HFFc6 (cell line): ENCODE measurements around the gene PLD1. TPM values are rescaled to one million over a fixed set of nuclear protein-coding genes. Genes with fewer than 3 reads are reported as not detected.
"Not testable (repeated sequence)": the region's sequence is repeated elsewhere in the genome, so short reads cannot be mapped to it uniquely, and the experiment has no call there.

Experiments used
- DNase-seq: peaks from one replicate; pipeline ENCODE4 v3.0.0-alpha.2; 2018
- H3K27ac Mint-ChIP-seq: 2 replicates; pipeline ENCODE4 v1.8.0; 2020; ENCODE audit warnings: mild to moderate bottlenecking, mixed read lengths
- H3K27me3 Mint-ChIP-seq: 2 replicates; pipeline ENCODE4 v1.8.0; 2021; ENCODE audit warnings: mild to moderate bottlenecking, moderate library complexity, mixed read lengths; ENCODE audit not compliant: insufficient read depth
- H3K36me3 Mint-ChIP-seq: 2 replicates; pipeline ENCODE4 v1.8.0; 2021; ENCODE audit warnings: low read depth, mixed read lengths
- H3K4me1 Mint-ChIP-seq: 2 replicates; pipeline ENCODE4 v1.8.0; 2020; ENCODE audit warnings: low read depth, mixed read lengths
- H3K4me3 Mint-ChIP-seq: 2 replicates; pipeline ENCODE4 v1.8.0; 2020; ENCODE audit warnings: mild to moderate bottlenecking, moderate library complexity, mixed read lengths
- H3K9me3 Mint-ChIP-seq: 2 replicates; pipeline ENCODE4 v1.8.0; 2020; ENCODE audit warnings: mild to moderate bottlenecking, mixed read lengths
- CTCF ChIP-seq: fragments of 200-600 bp; sonication (generic); IDR thresholded peaks from 2 replicates; pipeline ENCODE4 v1.5.0; 2021; ENCODE audit warnings: antibody characterized with exemption, mild to moderate bottlenecking
- total RNA-seq, 6 experiments: library from RNA; stranded (reverse); fragmentation: NEBNext Ultra II Directional; extraction: Animal tissue kit (Norgen Biotek cat#: 25700); gene quantifications; 2 replicates in 1 of 6; 3 replicates in 5 of 6; pipeline ENCODE4 v1.2.3, GENCODE V29; 2021

The PLD1 gene
- total RNA-seq, 6 experiments from 2014 or later = 4.1 to 6.0 (median 5.3) TPM

DNA sequence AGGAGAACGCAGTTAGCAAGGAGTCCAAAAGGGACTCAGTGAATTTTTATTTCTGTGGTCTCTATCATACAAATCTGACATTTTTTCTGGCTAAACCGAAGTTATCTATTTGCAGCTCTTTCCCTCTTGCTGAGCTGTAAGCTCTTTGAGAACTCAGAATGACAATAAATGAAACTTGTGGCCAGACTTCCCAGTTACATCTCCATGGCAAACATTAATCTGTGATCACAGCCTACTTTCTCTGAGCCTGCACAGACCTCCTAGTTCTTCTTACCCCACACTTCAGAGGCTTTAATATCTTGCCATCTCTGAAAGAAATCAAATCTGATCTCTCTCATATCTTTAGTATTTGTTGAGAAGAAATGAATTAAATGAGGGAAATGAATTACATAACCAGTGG is 58.0 kb downstream of the PLD1 start:
- TF ChIP-seq CTCF = no peak
- peaks cover 13% of the 10 kb centered on the region for H3K4me1 Mint-ChIP-seq
- no peak overlapping the region for H3K27ac Mint-ChIP-seq
- H3K9me3 Mint-ChIP-seq = no peaks in the 10 kb centered on the region
- DNase-seq = no peak
- no peaks in the 10 kb centered on the region for H3K36me3 Mint-ChIP-seq
- H3K27me3 Mint-ChIP-seq = peaks cover 2% of the 10 kb centered on the region
- no peak overlapping the region for H3K4me3 Mint-ChIP-seq

GRCh38 chr3:171749124-171749523 is 61.2 kb downstream of the PLD1 start:
- peaks cover 4% of the 10 kb centered on the region for H3K27me3 Mint-ChIP-seq
- no peak overlapping the region for H3K4me3 Mint-ChIP-seq
- TF ChIP-seq CTCF = no peak
- no peak overlapping the region for H3K27ac Mint-ChIP-seq
- H3K9me3 Mint-ChIP-seq = no peaks in the 10 kb centered on the region
- no peak for DNase-seq
- peaks cover 13% of the 10 kb centered on the region for H3K4me1 Mint-ChIP-seq
- no peaks in the 10 kb centered on the region for H3K36me3 Mint-ChIP-seq

- Mint-ChIP-seq H3K9me3 (no peaks in the 10 kb centered on the region), H3K36me3 (no peaks in the 10 kb centered on the region), H3K27ac (no peak overlapping the region), H3K27me3 (peaks cover 7% of the 10 kb centered on the region), H3K4me3 (no peak overlapping the region), H3K4me1 (peaks cover 13% of the 10 kb centered on the region)
- no peak for TF ChIP-seq CTCF
- no peak for DNase-seq
Observed at GRCh38 chr3:171748064-171748924, 62.0 kb downstream of the PLD1 start.

DNA sequence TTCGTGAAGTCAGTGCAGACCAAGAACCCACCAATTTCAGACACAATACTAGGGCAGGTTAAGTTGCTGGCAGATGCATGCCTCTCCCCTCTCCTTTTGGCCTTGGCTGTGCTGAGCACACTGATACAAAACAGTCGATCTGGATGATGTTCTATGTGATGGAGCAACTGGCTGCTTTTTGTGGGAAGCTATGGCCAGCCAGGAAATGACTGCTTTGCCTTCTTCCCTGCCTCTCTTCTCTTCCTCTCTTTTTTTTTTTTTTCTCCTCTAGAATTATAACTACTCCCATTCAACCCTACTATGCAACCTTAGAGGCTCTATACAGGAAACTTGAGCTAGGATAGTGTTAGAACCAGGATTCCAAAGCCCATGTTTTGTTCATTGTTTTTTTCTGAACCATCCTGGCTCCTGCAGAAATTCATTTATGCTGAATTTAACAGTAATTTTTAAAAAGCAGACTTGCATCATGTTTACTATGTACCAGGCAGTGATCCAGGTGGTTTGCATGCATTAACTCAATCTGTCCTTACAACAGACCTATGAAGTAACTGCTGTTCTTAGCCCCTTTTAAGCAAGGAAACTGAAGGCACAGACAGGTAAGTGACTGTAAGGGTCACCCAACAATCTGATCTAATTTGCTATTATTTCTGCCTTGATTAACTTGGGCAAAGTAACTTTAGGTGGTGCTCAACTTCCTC is 62.9 kb downstream of the PLD1 start:
- Mint-ChIP-seq H3K36me3 (no peaks in the 10 kb centered on the region), H3K4me3 (no peak overlapping the region), H3K27ac (no peak overlapping the region), H3K9me3 (no peaks in the 10 kb centered on the region), H3K27me3 (peaks cover 7% of the 10 kb centered on the region), H3K4me1 (peaks cover 13% of the 10 kb centered on the region)
- DNase-seq = no peak
- no peak for TF ChIP-seq CTCF

- H3K27ac Mint-ChIP-seq, DNase-seq, H3K4me3 Mint-ChIP-seq, H3K36me3 Mint-ChIP-seq, H3K27me3 Mint-ChIP-seq, H3K9me3 Mint-ChIP-seq: not testable (repeated sequence)
- H3K4me1 Mint-ChIP-seq = peaks cover 13% of the 10 kb centered on the region
Observed at GRCh38 chr3:171746320-171747222, 63.7 kb downstream of the PLD1 start.
